ENCODE data around the gene CADM4.

DNA sequence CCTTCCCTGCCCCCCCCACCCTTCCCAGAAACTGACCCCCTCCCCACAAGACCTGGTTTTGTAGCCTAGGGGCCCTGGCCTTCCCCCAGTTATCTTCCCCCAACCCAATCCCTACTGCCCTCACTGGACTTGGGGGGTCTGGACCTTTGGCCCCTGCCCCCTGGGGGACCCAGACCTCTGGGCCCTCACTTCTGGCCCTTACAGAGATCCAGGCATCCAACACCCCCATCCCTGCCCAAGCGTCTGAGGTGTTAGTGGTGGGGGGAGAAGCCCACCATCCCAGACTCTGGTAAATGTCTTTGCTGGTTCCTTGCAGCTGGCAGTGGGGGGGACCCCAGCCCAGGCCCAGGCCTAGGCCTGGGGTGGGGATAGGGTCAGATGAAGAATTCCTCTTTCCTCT is 16.7 kb downstream of the CADM4 start:
- no peak for TF ChIP-seq POLR2A (IDR thresholded peaks at IDR 0.05)
- TF ChIP-seq, protein P1, sequence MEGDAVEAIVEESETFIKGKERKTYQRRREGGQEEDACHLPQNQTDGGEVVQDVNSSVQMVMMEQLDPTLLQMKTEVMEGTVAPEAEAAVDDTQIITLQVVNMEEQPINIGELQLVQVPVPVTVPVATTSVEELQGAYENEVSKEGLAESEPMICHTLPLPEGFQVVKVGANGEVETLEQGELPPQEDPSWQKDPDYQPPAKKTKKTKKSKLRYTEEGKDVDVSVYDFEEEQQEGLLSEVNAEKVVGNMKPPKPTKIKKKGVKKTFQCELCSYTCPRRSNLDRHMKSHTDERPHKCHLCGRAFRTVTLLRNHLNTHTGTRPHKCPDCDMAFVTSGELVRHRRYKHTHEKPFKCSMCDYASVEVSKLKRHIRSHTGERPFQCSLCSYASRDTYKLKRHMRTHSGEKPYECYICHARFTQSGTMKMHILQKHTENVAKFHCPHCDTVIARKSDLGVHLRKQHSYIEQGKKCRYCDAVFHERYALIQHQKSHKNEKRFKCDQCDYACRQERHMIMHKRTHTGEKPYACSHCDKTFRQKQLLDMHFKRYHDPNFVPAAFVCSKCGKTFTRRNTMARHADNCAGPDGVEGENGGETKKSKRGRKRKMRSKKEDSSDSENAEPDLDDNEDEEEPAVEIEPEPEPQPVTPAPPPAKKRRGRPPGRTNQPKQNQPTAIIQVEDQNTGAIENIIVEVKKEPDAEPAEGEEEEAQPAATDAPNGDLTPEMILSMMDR (IDR thresholded peaks at IDR 0.05), result no peak

Data from right lobe of liver (tissue), 4 donors.